ENCODE data around the gene DAPK1. TPM values are rescaled to one million over a fixed set of nuclear protein-coding genes. Genes with fewer than 3 reads are reported as not detected.

DAPK1 gene
- total RNA-seq, 1 donor from 2014 or later, result 35.1 TPM

DNA sequence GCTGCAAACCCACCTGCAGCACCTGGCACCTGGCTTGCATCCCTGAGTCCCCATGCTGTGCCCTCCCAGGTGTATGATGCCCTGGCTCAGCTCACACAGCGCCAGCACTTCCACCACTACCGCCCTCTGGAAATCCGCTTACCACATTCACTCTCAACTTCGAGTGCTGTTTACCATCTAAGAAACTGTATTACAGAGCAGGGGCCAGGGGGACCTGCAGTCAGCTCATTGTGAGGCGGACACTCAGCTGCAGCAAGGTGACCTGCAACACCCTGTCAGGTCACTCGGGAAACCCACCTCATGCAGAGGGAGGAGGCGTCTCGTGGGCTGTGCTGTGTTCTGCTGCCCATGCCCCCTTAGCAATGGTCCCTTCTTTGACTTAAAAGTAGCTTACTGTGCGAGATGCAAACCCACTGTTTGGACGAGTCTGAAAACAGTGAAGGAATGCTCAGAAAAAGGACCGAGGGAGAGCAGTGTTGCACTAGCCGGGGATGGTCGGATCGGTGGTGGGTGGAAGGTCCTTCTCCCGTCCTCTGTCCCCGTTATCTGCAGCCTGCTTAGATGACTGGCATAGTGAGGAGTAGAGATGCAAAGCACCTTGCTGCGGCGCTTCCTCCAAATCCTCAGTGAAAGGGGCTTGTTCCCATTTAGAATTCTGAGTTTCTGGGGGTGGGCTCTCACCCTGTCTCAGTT lies 173.1 kb downstream of the DAPK1 start:
- no peak for FAIRE-seq
- H3K27me3 ChIP-seq (ENCODE audit: insufficient read depth, low read length), result no peaks in the 10 kb centered on the region
- no peaks in the 10 kb centered on the region for H3K36me3 ChIP-seq (ENCODE audit: insufficient read depth, low read length)
- no peak overlapping the region for H3K4me3 ChIP-seq (ENCODE audit: insufficient read depth, low read depth, low read length)
- no peaks in the 10 kb centered on the region for H3K79me2 ChIP-seq (ENCODE audit: insufficient read depth, low read length)
- no peaks in the 10 kb centered on the region for H3K4me1 ChIP-seq (ENCODE audit: insufficient read depth, low read length)
- H3K9me3 ChIP-seq (ENCODE audit: insufficient read depth, low read depth, low read length), result peaks cover 5% of the 10 kb centered on the region
- H3K27ac Mint-ChIP-seq (ENCODE audit: unreplicated experiment), result no peak overlapping the region
- no peak overlapping the region for H3K27ac ChIP-seq (ENCODE audit: low read depth, low read length)
- no peak overlapping the region for H3K4me2 ChIP-seq (ENCODE audit: low read length)
- peaks cover 24% of the 10 kb centered on the region for H3K36me3 Mint-ChIP-seq (ENCODE audit: low read depth, unreplicated experiment)
- peaks cover 3% of the 10 kb centered on the region for H3K9me3 Mint-ChIP-seq (ENCODE audit: unreplicated experiment)
- H2AFZ ChIP-seq (ENCODE audit: low read depth, low read length), result no peak overlapping the region
- TF ChIP-seq, protein P1, sequence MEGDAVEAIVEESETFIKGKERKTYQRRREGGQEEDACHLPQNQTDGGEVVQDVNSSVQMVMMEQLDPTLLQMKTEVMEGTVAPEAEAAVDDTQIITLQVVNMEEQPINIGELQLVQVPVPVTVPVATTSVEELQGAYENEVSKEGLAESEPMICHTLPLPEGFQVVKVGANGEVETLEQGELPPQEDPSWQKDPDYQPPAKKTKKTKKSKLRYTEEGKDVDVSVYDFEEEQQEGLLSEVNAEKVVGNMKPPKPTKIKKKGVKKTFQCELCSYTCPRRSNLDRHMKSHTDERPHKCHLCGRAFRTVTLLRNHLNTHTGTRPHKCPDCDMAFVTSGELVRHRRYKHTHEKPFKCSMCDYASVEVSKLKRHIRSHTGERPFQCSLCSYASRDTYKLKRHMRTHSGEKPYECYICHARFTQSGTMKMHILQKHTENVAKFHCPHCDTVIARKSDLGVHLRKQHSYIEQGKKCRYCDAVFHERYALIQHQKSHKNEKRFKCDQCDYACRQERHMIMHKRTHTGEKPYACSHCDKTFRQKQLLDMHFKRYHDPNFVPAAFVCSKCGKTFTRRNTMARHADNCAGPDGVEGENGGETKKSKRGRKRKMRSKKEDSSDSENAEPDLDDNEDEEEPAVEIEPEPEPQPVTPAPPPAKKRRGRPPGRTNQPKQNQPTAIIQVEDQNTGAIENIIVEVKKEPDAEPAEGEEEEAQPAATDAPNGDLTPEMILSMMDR (IDR thresholded peaks at IDR 0.05; ENCODE audit: insufficient read depth, low read depth, low read length), result no peak
- no peak for TF ChIP-seq EZH2 (IDR thresholded peaks at IDR 0.05; ENCODE audit: insufficient read depth, low read length)
- no peak overlapping the region for H3K4me3 Mint-ChIP-seq (ENCODE audit: unreplicated experiment)
- peaks cover 4% of the 10 kb centered on the region for H3K4me1 Mint-ChIP-seq (ENCODE audit: low read depth, unreplicated experiment)
- H3K9ac ChIP-seq (ENCODE audit: low read length), result no peak overlapping the region
- DNase-seq (ENCODE audit: low read depth), result no peak
- no peaks in the 10 kb centered on the region for H4K20me1 ChIP-seq (ENCODE audit: insufficient read depth, low read length)
- H3K27me3 Mint-ChIP-seq (ENCODE audit: low read depth, unreplicated experiment), result no peaks in the 10 kb centered on the region

DNA sequence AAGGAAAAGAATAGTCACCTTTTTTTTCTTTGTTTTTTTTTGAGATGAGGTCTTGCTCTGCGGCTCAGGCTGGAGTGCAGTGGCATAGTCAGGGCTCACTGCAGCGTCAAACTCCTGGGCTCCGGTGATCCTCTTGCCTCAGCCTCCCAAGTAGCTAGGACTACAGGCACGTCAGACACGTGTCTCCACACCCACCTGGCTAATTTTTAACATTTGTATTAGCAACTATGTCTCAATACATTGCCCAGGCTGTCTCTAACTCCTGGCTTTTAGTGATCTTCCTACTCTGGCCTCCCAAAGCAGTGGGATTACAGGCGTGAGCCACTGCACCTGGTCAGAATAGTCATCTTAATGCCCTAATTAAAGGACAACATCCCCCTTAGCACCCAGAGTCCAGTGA lies 173.8 kb downstream of the DAPK1 start:
- Histone ChIP-seq H2AFZ (ENCODE audit: low read depth, low read length) (no peak overlapping the region), H4K20me1 (ENCODE audit: insufficient read depth, low read length) (no peaks in the 10 kb centered on the region), H3K36me3 (ENCODE audit: insufficient read depth, low read length) (no peaks in the 10 kb centered on the region), H3K9ac (ENCODE audit: low read length) (no peak overlapping the region), H3K4me1 (ENCODE audit: insufficient read depth, low read length) (no peaks in the 10 kb centered on the region), H3K27ac (ENCODE audit: low read depth, low read length) (no peak overlapping the region), H3K9me3 (ENCODE audit: insufficient read depth, low read depth, low read length) (peaks cover 5% of the 10 kb centered on the region), H3K4me3 (ENCODE audit: insufficient read depth, low read depth, low read length) (no peak overlapping the region), H3K79me2 (ENCODE audit: insufficient read depth, low read length) (no peaks in the 10 kb centered on the region), H3K27me3 (ENCODE audit: insufficient read depth, low read length) (no peaks in the 10 kb centered on the region), H3K4me2 (ENCODE audit: low read length) (no peak overlapping the region)
- peaks cover 24% of the 10 kb centered on the region for H3K36me3 Mint-ChIP-seq (ENCODE audit: low read depth, unreplicated experiment)
- no peak for FAIRE-seq
- DNase-seq (ENCODE audit: low read depth), result no peak
- no peak overlapping the region for H3K27ac Mint-ChIP-seq (ENCODE audit: unreplicated experiment)
- H3K4me3 Mint-ChIP-seq (ENCODE audit: unreplicated experiment), result no peak overlapping the region
- H3K4me1 Mint-ChIP-seq (ENCODE audit: low read depth, unreplicated experiment), result peaks cover 4% of the 10 kb centered on the region
- H3K27me3 Mint-ChIP-seq (ENCODE audit: low read depth, unreplicated experiment), result no peaks in the 10 kb centered on the region
- peaks cover 3% of the 10 kb centered on the region for H3K9me3 Mint-ChIP-seq (ENCODE audit: unreplicated experiment)
- TF ChIP-seq, protein P1 (IDR thresholded peaks at IDR 0.05; ENCODE audit: insufficient read depth, low read depth, low read length), result no peak
- TF ChIP-seq EZH2 (IDR thresholded peaks at IDR 0.05; ENCODE audit: insufficient read depth, low read length), result no peak

DNA sequence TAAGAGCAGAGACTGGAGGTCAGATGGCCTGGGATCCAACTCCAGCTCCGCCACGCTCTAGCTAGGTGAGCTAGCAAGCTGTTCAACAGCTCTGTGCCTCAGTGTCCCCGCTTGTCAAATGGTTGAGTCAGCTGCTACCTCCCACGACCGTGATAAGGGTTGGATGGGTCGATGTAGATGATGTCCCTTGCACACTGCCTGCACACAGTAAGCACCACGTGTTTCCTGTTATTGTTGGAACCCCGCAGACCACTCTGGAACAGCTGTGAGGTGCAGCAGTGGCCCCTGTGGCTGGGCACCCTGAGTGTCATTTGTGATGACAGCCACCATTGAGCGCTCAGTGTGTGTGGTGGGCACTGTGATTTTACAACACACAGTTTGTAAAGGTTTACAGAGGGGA lies 174.3 kb downstream of the DAPK1 start:
- H3K9me3 Mint-ChIP-seq (ENCODE audit: unreplicated experiment), result peaks cover 2% of the 10 kb centered on the region
- Histone ChIP-seq H3K36me3 (ENCODE audit: insufficient read depth, low read length) (no peaks in the 10 kb centered on the region), H4K20me1 (ENCODE audit: insufficient read depth, low read length) (no peaks in the 10 kb centered on the region), H3K4me3 (ENCODE audit: insufficient read depth, low read depth, low read length) (no peak overlapping the region), H2AFZ (ENCODE audit: low read depth, low read length) (no peak overlapping the region), H3K27ac (ENCODE audit: low read depth, low read length) (no peak overlapping the region), H3K9me3 (ENCODE audit: insufficient read depth, low read depth, low read length) (peaks cover 1% of the 10 kb centered on the region), H3K79me2 (ENCODE audit: insufficient read depth, low read length) (no peaks in the 10 kb centered on the region), H3K4me1 (ENCODE audit: insufficient read depth, low read length) (no peaks in the 10 kb centered on the region), H3K9ac (ENCODE audit: low read length) (no peak overlapping the region), H3K4me2 (ENCODE audit: low read length) (no peak overlapping the region), H3K27me3 (ENCODE audit: insufficient read depth, low read length) (no peaks in the 10 kb centered on the region)
- peaks cover 6% of the 10 kb centered on the region for H3K4me1 Mint-ChIP-seq (ENCODE audit: low read depth, unreplicated experiment)
- H3K27ac Mint-ChIP-seq (ENCODE audit: unreplicated experiment), result no peak overlapping the region
- H3K4me3 Mint-ChIP-seq (ENCODE audit: unreplicated experiment), result no peak overlapping the region
- DNase-seq (ENCODE audit: low read depth), result no peak
- H3K27me3 Mint-ChIP-seq (ENCODE audit: low read depth, unreplicated experiment), result no peaks in the 10 kb centered on the region
- FAIRE-seq, result no peak
- TF ChIP-seq, protein P1 (IDR thresholded peaks at IDR 0.05; ENCODE audit: insufficient read depth, low read depth, low read length), result no peak
- TF ChIP-seq EZH2 (IDR thresholded peaks at IDR 0.05; ENCODE audit: insufficient read depth, low read length), result no peak
- peaks cover 21% of the 10 kb centered on the region for H3K36me3 Mint-ChIP-seq (ENCODE audit: low read depth, unreplicated experiment)
